H9 (cell line): ENCODE results near the gene DYNC2LI1. TPM values are rescaled to one million over a fixed set of nuclear protein-coding genes. Genes with fewer than 3 reads are reported as not detected.

Experiments used
- DNase-seq: peaks from one replicate; pipeline ENCODE4 v3.0.0-alpha.2; 2017
- H2AFZ ChIP-seq: one replicate; pipeline ENCODE4 v1.6.1; 2013; ENCODE audit warnings: mild to moderate bottlenecking, low read length, control low read depth, moderate library complexity
- H2AK5ac ChIP-seq: 2 replicates; pipeline ENCODE4 v1.6.1; 2013; ENCODE audit warnings: low read length, control low read depth, mixed read lengths; ENCODE audit not compliant: insufficient read length
- H2BK120ac ChIP-seq: one replicate; pipeline ENCODE4 v1.6.1; 2013; ENCODE audit warnings: low read depth, mild to moderate bottlenecking, low read length, control low read depth, inconsistent platforms; ENCODE audit not compliant: poor library complexity, severe bottlenecking
- H2BK12ac ChIP-seq: 2 replicates; pipeline ENCODE4 v1.6.1; 2013; ENCODE audit warnings: low read length, control low read depth, mixed read lengths, low read depth; ENCODE audit not compliant: insufficient read length
- H2BK15ac ChIP-seq: 2 replicates; pipeline ENCODE4 v1.6.1; 2013; ENCODE audit warnings: low read depth, low read length, control low read depth
- H2BK20ac ChIP-seq: one replicate; pipeline ENCODE4 v1.6.1; 2013; ENCODE audit warnings: low read depth, mild to moderate bottlenecking, low read length, control low read depth, inconsistent platforms; ENCODE audit not compliant: poor library complexity, severe bottlenecking
- H2BK5ac ChIP-seq: 2 replicates; pipeline ENCODE4 v1.6.1; 2013; ENCODE audit warnings: low read length, control low read depth, mixed read lengths; ENCODE audit not compliant: insufficient read length
- H3K14ac ChIP-seq: 2 replicates; pipeline ENCODE4 v1.6.1; 2013; ENCODE audit warnings: low read length, control low read depth; ENCODE audit not compliant: insufficient read depth
- H3K18ac ChIP-seq: 2 replicates; pipeline ENCODE4 v1.6.1; 2013; ENCODE audit warnings: low read depth, mild to moderate bottlenecking, mixed read lengths, low read length, control low read depth; ENCODE audit not compliant: insufficient read length
- H3K23ac ChIP-seq: 2 replicates; pipeline ENCODE4 v1.6.1; 2013; ENCODE audit warnings: low read length, control low read depth, mixed read lengths, low read depth; ENCODE audit not compliant: insufficient read length
- H3K23me2 ChIP-seq: 2 replicates; pipeline ENCODE4 v1.6.1; 2013; ENCODE audit warnings: low read depth, mild to moderate bottlenecking, mixed read lengths, low read length, control low read depth; ENCODE audit not compliant: insufficient read length, poor library complexity, severe bottlenecking
- H3K27ac ChIP-seq: 2 replicates; pipeline ENCODE4 v1.5.1; 2013; ENCODE audit warnings: low read length, control low read depth, mixed read lengths, low read depth; ENCODE audit not compliant: insufficient read length
- H3K27me3 ChIP-seq: 2 replicates; pipeline ENCODE4 v1.6.1; 2013; ENCODE audit warnings: low read length, control low read depth, inconsistent platforms; ENCODE audit not compliant: insufficient read depth
- H3K4ac ChIP-seq: 2 replicates; pipeline ENCODE4 v1.6.1; 2013; ENCODE audit warnings: low read depth, mild to moderate bottlenecking, control low read depth, inconsistent platforms, low read length, moderate library complexity
- H3K4me1 ChIP-seq: 2 replicates; pipeline ENCODE4 v1.6.1; 2013; ENCODE audit warnings: low read length, control low read depth, inconsistent platforms; ENCODE audit not compliant: insufficient read depth
- H3K4me2 ChIP-seq: 2 replicates; pipeline ENCODE4 v1.6.1; 2013; ENCODE audit warnings: low read length, control low read depth, mixed read lengths; ENCODE audit not compliant: insufficient read length, insufficient read depth
- H3K56ac ChIP-seq: 2 replicates; pipeline ENCODE4 v1.6.1; 2013; ENCODE audit warnings: low read depth, mild to moderate bottlenecking, mixed read lengths, low read length, control low read depth; ENCODE audit not compliant: insufficient read length
- H3K79me1 ChIP-seq: 2 replicates; pipeline ENCODE4 v1.6.1; 2013; ENCODE audit warnings: low read depth, mild to moderate bottlenecking, moderate library complexity, low read length, control low read depth, inconsistent platforms; ENCODE audit not compliant: insufficient read depth, poor library complexity, severe bottlenecking
- H3K79me2 ChIP-seq: 2 replicates; pipeline ENCODE4 v1.6.1; 2013; ENCODE audit warnings: low read length, control low read depth, inconsistent platforms; ENCODE audit not compliant: insufficient read depth
- H3K9ac ChIP-seq: 2 replicates; pipeline ENCODE4 v1.6.1; 2013; ENCODE audit warnings: low read length, control low read depth, mixed read lengths; ENCODE audit not compliant: insufficient read length; ENCODE audit errors: extremely low read depth
- H3K9me3 ChIP-seq: one replicate; pipeline ENCODE4 v1.6.1; 2013; ENCODE audit warnings: low read depth, low read length, inconsistent platforms; ENCODE audit not compliant: control insufficient read depth
- H3T11ph ChIP-seq: one replicate; pipeline ENCODE4 v1.6.1; 2013; ENCODE audit warnings: mild to moderate bottlenecking, low read length, control low read depth, inconsistent platforms
- H4K20me1 ChIP-seq: one replicate; pipeline ENCODE4 v1.6.1; 2013; ENCODE audit not compliant: control insufficient read depth, insufficient read length, insufficient read depth
- H4K5ac ChIP-seq: 2 replicates; pipeline ENCODE4 v1.6.1; 2013; ENCODE audit warnings: low read depth, mild to moderate bottlenecking, mixed read lengths, low read length, control low read depth; ENCODE audit not compliant: insufficient read length
- H4K8ac ChIP-seq: replicated peaks from 2 replicates; pipeline ENCODE4 v1.6.1; 2013; ENCODE audit warnings: low read length, control low read depth, mixed read lengths, low read depth; ENCODE audit not compliant: insufficient read length
- H4K91ac ChIP-seq: 2 replicates; pipeline ENCODE4 v1.6.1; 2013; ENCODE audit warnings: low read depth, mild to moderate bottlenecking, moderate library complexity, mixed read lengths, low read length, control low read depth; ENCODE audit not compliant: insufficient read length
- H3K27ac Mint-ChIP-seq, 3 experiments: 2 replicates in 2 of 3; 3 replicates in 1 of 3; pipeline ENCODE4 v1.8.0; 2020 to 2021; ENCODE audit warnings: mixed read lengths in 3 of 3, mild to moderate bottlenecking in 1 of 3, moderate library complexity in 1 of 3
- H3K27me3 Mint-ChIP-seq: 2 replicates; pipeline ENCODE4 v1.8.0; 2021; ENCODE audit warnings: low read depth, mild to moderate bottlenecking, moderate library complexity, mixed read lengths
- H3K36me3 Mint-ChIP-seq, 3 experiments: 2 replicates in 2 of 3; 3 replicates in 1 of 3; pipeline ENCODE4 v1.8.0; 2020 to 2021; ENCODE audit warnings: low read depth in 3 of 3, mixed read lengths in 3 of 3; ENCODE audit not compliant: insufficient read depth in 1 of 3
- H3K4me1 Mint-ChIP-seq, 2 experiments: 2 replicates each; pipeline ENCODE4 v1.8.0; 2020; ENCODE audit warnings: mixed read lengths in 2 of 2
- H3K4me3 Mint-ChIP-seq, 2 experiments: 2 replicates in 1 of 2; 3 replicates in 1 of 2; pipeline ENCODE4 v1.8.0; 2020 to 2021; ENCODE audit warnings: mild to moderate bottlenecking in 2 of 2, mixed read lengths in 2 of 2, moderate library complexity in 1 of 2
- H3K9me3 Mint-ChIP-seq, 2 experiments: 2 replicates in 1 of 2; 3 replicates in 1 of 2; pipeline ENCODE4 v1.8.0; 2020; ENCODE audit warnings: mild to moderate bottlenecking in 2 of 2, mixed read lengths in 2 of 2, moderate library complexity in 1 of 2
- CTCF ChIP-seq: fragments of 200-600 bp; sonication (generic); conservative IDR thresholded peaks from 3 replicates; pipeline ENCODE4 v1.8.0; 2021; ENCODE audit warnings: antibody characterized with exemption, mild to moderate bottlenecking
- WGBS: extraction: QIAGEN DNeasy Blood & Tissue Kit; methylation state at CpG from one replicate; pipeline ENCODE4 v1.1.7; 2013; ENCODE audit warnings: missing lambda C conversion rate, low lambda C conversion rate, mixed read lengths; ENCODE audit not compliant: insufficient read length; ENCODE audit errors: extremely low coverage; 5-methylcytosine and 5-hydroxymethylcytosine counted together
- total RNA-seq: library from RNA; stranded (reverse); gene quantifications from 2 replicates; pipeline ENCODE4 v1.2.1, GENCODE V29; 2021

The DYNC2LI1 gene
- total RNA-seq, 1 experiment from 2014 or later = 8.5 TPM

- Histone ChIP-seq H3K27ac (no peak overlapping the region), H4K5ac (no peak overlapping the region), H3K9me3 (no peaks in the 10 kb centered on the region), H3K9ac (no peak overlapping the region), H2BK20ac (no peak overlapping the region), H2BK12ac (no peak overlapping the region), H3K4me2 (no peak overlapping the region), H3K23me2 (no peaks in the 10 kb centered on the region), H4K8ac (no peak overlapping the region), H2BK120ac (no peak overlapping the region), H3K23ac (no peak overlapping the region), H3K18ac (no peak overlapping the region), H4K20me1 (no peaks in the 10 kb centered on the region), H4K91ac (no peak overlapping the region), H3K4ac (no peak overlapping the region), H3K79me2 (no peaks in the 10 kb centered on the region), H2BK5ac (no peak overlapping the region), H3K56ac (no peak overlapping the region), H3K4me1 (no peaks in the 10 kb centered on the region), H2BK15ac (no peak overlapping the region), H2AFZ (no peak overlapping the region), H3K14ac (no peak overlapping the region; the same call in 1 of the 2 replicates), H3K27me3 (no peaks in the 10 kb centered on the region; the same call in 1 of the 2 replicates), H3K79me1 (no peaks in the 10 kb centered on the region), H2AK5ac (no peak overlapping the region), H3T11ph (no peak overlapping the region)
- no peak for DNase-seq
- Mint-ChIP-seq H3K4me1 (no peaks in the 10 kb centered on the region), H3K27me3 (peaks cover 30% of the 10 kb centered on the region), H3K27ac (no peak overlapping the region), H3K36me3 (no peaks in the 10 kb centered on the region; a peak in 1 of 7 replicates), H3K9me3 (no peaks in the 10 kb centered on the region), H3K4me3 (no peak overlapping the region)
- no peak for TF ChIP-seq CTCF
- WGBS = no CpG with 5 or more reads among the region's 10 CpGs
Observed at GRCh38 chr2:43853141-43854081, 79.6 kb downstream of the DYNC2LI1 start.
